HepG2 (cell line): ENCODE measurements around the gene SLC26A3. TPM values are rescaled to one million over a fixed set of nuclear protein-coding genes. Genes with fewer than 3 reads are reported as not detected.

ENCODE experiments used
- ATAC-seq: fragments of 200-7000 bp; cut with Tn5 transposase; 3 replicates; pipeline ENCODE4 v1.9.1; 2020; ENCODE audit warnings: mild to moderate bottlenecking, moderate library complexity
- BruUV-seq: library from RNA; stranded (reverse); fragments of 400-500 nt; replicated peaks from 2 replicates; lab custom pipeline; 2021; lab: Mats Ljungman, UMichigan
- CTCF ChIA-PET: fragments of 300-600 bp; formaldehyde crosslinking; extraction: SDS; loops from one replicate; lab custom pipeline; 2021; ENCODE audit warnings: low total read pairs, inconsistent platforms, low intra/inter-chr PET ratio; lab: Yijun Ruan, JAX
- POLR2A ChIA-PET: fragments of 350-600 bp; sonication (Branson Sonifier 250); formaldehyde crosslinking; loops from one replicate; lab custom pipeline; 2020; ENCODE audit warnings: antibody characterized with exemption, inconsistent platforms; lab: Yijun Ruan, JAX
- DNase-seq: peaks from one replicate; pipeline ENCODE4 v3.0.0-alpha.2; 2015; ENCODE audit warnings: low spot score
- FAIRE-seq: peaks from 3 replicates; lab custom pipeline; 2011; peaks lifted over from hg19 to GRCh38; lab: Jason Lieb, UNC
- H2AFZ ChIP-seq: one replicate; pipeline ENCODE4 v1.6.1; 2011; ENCODE audit warnings: low read length, inconsistent platforms
- H3K27ac ChIP-seq: fragments of 300-600 bp; 3 replicates; pipeline ENCODE4 v1.8.0; 2011; ENCODE audit warnings: mixed run types, mild to moderate bottlenecking, mixed read lengths, low read length, inconsistent platforms; ENCODE audit not compliant: insufficient read depth; ENCODE audit errors: extremely low read length
- H3K27me3 ChIP-seq, 2 experiments: fragments of 200-600 bp in 1 of 2; 2 replicates in 1 of 2; 3 replicates in 1 of 2; pipeline versions ENCODE4 v1.6.0 to v1.8.0; 2011; ENCODE audit warnings: low read length in 2 of 2, mild to moderate bottlenecking in 2 of 2, moderate library complexity in 2 of 2, inconsistent platforms in 1 of 2; ENCODE audit not compliant: insufficient read depth in 2 of 2, control insufficient read depth in 1 of 2
- H3K36me3 ChIP-seq, 2 experiments: fragments of 200-600 bp in 1 of 2; replicated peaks in 1 of 2; 2 replicates in 1 of 2; 3 replicates in 1 of 2; pipeline versions ENCODE4 v1.5.1 to v1.8.0; 2011; ENCODE audit warnings: low read length in 2 of 2, inconsistent platforms in 1 of 2; ENCODE audit not compliant: insufficient read depth in 2 of 2, control insufficient read depth in 1 of 2
- H3K4me1 ChIP-seq: 2 replicates; pipeline ENCODE4 v1.5.1; 2012; ENCODE audit warnings: low read length, inconsistent platforms; ENCODE audit not compliant: insufficient read depth
- H3K4me2 ChIP-seq: 2 replicates; pipeline ENCODE4 v1.6.0; 2011; ENCODE audit warnings: low read depth, low read length, inconsistent platforms
- H3K4me3 ChIP-seq, 3 experiments: fragments of 200-600 bp in 1 of 3; sonication (generic), shearing (Covaris generic) in 1 of 3; replicated peaks in 1 of 3; 2 replicates each; pipeline ENCODE4 v1.5.1; 2011 to 2016; ENCODE audit warnings: low read length in 3 of 3, inconsistent platforms in 2 of 3, low read depth in 2 of 3, mild to moderate bottlenecking in 2 of 3, control low read depth in 1 of 3, mixed read lengths in 1 of 3; ENCODE audit not compliant: insufficient read depth in 1 of 3
- H3K79me2 ChIP-seq: one replicate; pipeline ENCODE4 v1.6.1; 2011; ENCODE audit warnings: low read length, inconsistent platforms; ENCODE audit not compliant: insufficient read depth
- H3K9ac ChIP-seq: 2 replicates; pipeline ENCODE4 v1.6.0; 2011; ENCODE audit warnings: mild to moderate bottlenecking, low read depth, low read length, inconsistent platforms; ENCODE audit not compliant: insufficient read depth
- H3K9me3 ChIP-seq: 2 replicates; pipeline ENCODE4 v1.5.1; 2012; ENCODE audit warnings: mild to moderate bottlenecking, low read length
- H4K20me1 ChIP-seq: 2 replicates; pipeline ENCODE4 v1.6.0; 2011; ENCODE audit warnings: inconsistent platforms, mild to moderate bottlenecking, low read length, moderate library complexity; ENCODE audit not compliant: insufficient read depth
- AGO2 ChIP-seq: fragments of 200-400 bp; formaldehyde crosslinking; optimal IDR thresholded peaks from 2 replicates; pipeline ENCODE3; 2017; ENCODE audit warnings: mild to moderate bottlenecking, low read depth, low read length, moderate library complexity
- AHR ChIP-seq: IDR thresholded peaks from 2 replicates; pipeline ENCODE4 v1.6.1; 2018; ENCODE audit warnings: missing genetic modification reagents, missing compliant biosample characterization
- ARID2 ChIP-seq: sonication (generic); formaldehyde crosslinking; IDR thresholded peaks from 2 replicates; pipeline ENCODE4 v1.8.1; 2022; ENCODE audit warnings: mild to moderate bottlenecking, missing genetic modification reagents, borderline replicate concordance
- JDP2 ChIP-seq: sonication (generic); formaldehyde crosslinking; IDR thresholded peaks from 2 replicates; pipeline ENCODE4 v1.8.1; 2022; ENCODE audit warnings: missing genetic modification reagents, borderline replicate concordance
- KDM6A ChIP-seq: IDR thresholded peaks from 2 replicates; pipeline ENCODE4 v1.6.1; 2016; ENCODE audit warnings: low read depth
- NBN ChIP-seq: fragments of 450-650 bp; conservative IDR thresholded peaks from 2 replicates; pipeline ENCODE4 v1.6.1; 2017
- SALL2 ChIP-seq: sonication (generic); formaldehyde crosslinking; IDR thresholded peaks from 2 replicates; pipeline ENCODE4 v1.8.1; 2023; ENCODE audit warnings: mild to moderate bottlenecking, missing genetic modification reagents, inconsistent platforms
- TGIF2 ChIP-seq: IDR thresholded peaks from 2 replicates; pipeline ENCODE4 v1.6.1; 2016; ENCODE audit warnings: control low read depth, missing compliant biosample characterization
- ZFAT ChIP-seq: sonication (generic); formaldehyde crosslinking; conservative IDR thresholded peaks from 2 replicates; pipeline ENCODE4 v1.8.1; 2023; ENCODE audit warnings: missing genetic modification reagents, inconsistent platforms
- ZFP37 ChIP-seq: sonication (generic); formaldehyde crosslinking; IDR thresholded peaks from 2 replicates; pipeline ENCODE4 v1.4.0; 2020; ENCODE audit warnings: missing genetic modification reagents, borderline replicate concordance
- ZNF138 ChIP-seq: sonication (generic); formaldehyde crosslinking; IDR thresholded peaks from 2 replicates; pipeline ENCODE4 v1.5.0; 2020; ENCODE audit warnings: mild to moderate bottlenecking, low read depth, missing genetic modification reagents
- ZNF143 ChIP-seq: sonication (generic); formaldehyde crosslinking; IDR thresholded peaks from 2 replicates; pipeline ENCODE4 v1.4.0; 2020; ENCODE audit warnings: missing genetic modification reagents
- ZNF224 ChIP-seq: sonication (generic); formaldehyde crosslinking; IDR thresholded peaks from 2 replicates; pipeline ENCODE4 v1.5.0; 2020; ENCODE audit warnings: mild to moderate bottlenecking, missing genetic modification reagents
- ZNF343 ChIP-seq: sonication (generic); formaldehyde crosslinking; IDR thresholded peaks from 2 replicates; pipeline ENCODE4 v1.4.0; 2020; ENCODE audit warnings: mild to moderate bottlenecking, missing genetic modification reagents
- WGBS: methylation state at CpG from one replicate; pipeline ENCODE4 v1.1.6; 2017; ENCODE audit warnings: low lambda C conversion rate; 5-methylcytosine and 5-hydroxymethylcytosine counted together
- in situ Hi-C: cut with HindIII; loops from 2 replicates; pipeline ENCODE4 v1.10.0; 2017; ENCODE audit warnings: low pct_unique_long_range_greater_than_20kb; ENCODE audit not compliant: extremely low pct_ligation_motif_present
- intact Hi-C: fragments of 100-400 bp; cut with micrococcal nuclease; formaldehyde crosslinking; loops from one replicate; pipeline ENCODE4 v1.10.0; 2022; ENCODE audit not compliant: unreplicated experiment
- polyA plus RNA-seq, 8 experiments: library from polyadenylated mRNA; depleted of rRNA in 3 of 8; stranded (reverse) in 7 of 8; unstranded in 1 of 8; fragments of >200 nt; fragmentation: Illumina TruSeq in 4 of 8; extraction: Trizol in 4 of 8; gene quantifications; 2 replicates each; pipeline versions ENCODE4 v1.2.1 to v1.2.3, GENCODE V29; 2011 to 2016; ENCODE audit warnings: low read depth in 4 of 8, missing spikeins in 1 of 8, mixed read lengths in 1 of 8; ENCODE audit not compliant: insufficient read depth in 1 of 8
- total RNA-seq, 5 experiments: library from RNA; depleted of rRNA; stranded (reverse); fragments of >200 nt; fragmentation: Illumina TruSeq; extraction: Trizol; gene quantifications; 2 replicates each; pipeline ENCODE4 v1.2.3, GENCODE V29; 2016; ENCODE audit warnings: low read depth in 1 of 5
- TF ChIP-seq, protein P1 (sequence below): sonication (generic); formaldehyde crosslinking; IDR thresholded peaks from 2 replicates; pipeline ENCODE4 v1.4.0; 2020; ENCODE audit warnings: missing genetic modification reagents
- TF ChIP-seq, protein P2 (sequence below): sonication (generic); formaldehyde crosslinking; IDR thresholded peaks from 2 replicates; pipeline ENCODE4 v1.8.0; 2022; ENCODE audit warnings: low read depth, missing genetic modification reagents
- TF ChIP-seq, protein P3 (sequence below): sonication (generic); formaldehyde crosslinking; IDR thresholded peaks from 2 replicates; pipeline ENCODE4 v1.4.0; 2020; ENCODE audit warnings: mild to moderate bottlenecking, missing genetic modification reagents

Gene SLC26A3
- total and polyA plus RNA-seq, 2 of the 13 experiments (the other 11 are each of a cell fraction or from before 2014, with no cell fraction given) = 0.11 to 0.30 TPM

DNA sequence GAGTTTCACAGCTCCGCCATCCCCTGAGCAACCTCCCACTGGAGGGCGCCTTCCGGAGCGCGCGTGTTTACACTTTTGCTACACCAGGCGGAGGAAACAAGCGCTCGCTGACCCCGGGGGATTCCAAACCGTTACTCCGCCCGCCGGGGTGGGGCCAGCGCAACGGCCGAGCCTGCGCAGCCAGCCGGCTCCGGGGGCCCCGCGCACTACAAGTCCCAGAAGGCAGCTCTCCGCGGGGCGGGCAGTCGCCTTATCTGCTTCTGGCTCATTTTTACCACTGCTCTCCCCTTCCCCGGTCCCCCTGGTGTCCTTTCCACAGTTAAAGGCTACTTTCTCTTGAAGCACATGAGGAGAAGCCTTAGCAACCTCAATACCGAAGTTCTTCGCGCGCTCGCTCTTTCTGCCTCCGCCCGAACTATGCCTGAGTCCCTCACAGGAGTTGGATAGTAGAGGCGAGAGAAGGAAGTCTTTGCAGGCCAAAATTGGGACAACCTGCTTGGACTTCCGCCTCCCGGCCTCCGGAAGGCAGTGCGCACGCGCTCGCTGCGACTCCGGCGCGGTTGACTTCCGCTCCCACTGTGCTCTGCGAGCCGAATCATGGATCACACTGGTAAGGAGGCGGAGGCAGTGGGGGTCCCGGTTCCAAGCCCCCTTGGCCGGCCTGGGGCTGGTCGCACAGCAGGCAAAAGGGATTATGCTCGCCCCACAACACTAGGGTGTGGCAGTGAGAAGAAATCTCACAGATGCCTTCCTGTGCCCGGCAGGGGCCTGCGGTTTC lies 59.3 kb downstream of the SLC26A3 start, which contains the start of gene CBLL1 (continued):
- no peak for TF ChIP-seq ZNF138
- TF ChIP-seq JDP2 (CRISPR knock-in tag) = no peak
- TF ChIP-seq AHR = 0 out of 2 replicates have a peak, but pooled peaks have one; percentile 18
- TF ChIP-seq AGO2 = peak; percentile 58

DNA sequence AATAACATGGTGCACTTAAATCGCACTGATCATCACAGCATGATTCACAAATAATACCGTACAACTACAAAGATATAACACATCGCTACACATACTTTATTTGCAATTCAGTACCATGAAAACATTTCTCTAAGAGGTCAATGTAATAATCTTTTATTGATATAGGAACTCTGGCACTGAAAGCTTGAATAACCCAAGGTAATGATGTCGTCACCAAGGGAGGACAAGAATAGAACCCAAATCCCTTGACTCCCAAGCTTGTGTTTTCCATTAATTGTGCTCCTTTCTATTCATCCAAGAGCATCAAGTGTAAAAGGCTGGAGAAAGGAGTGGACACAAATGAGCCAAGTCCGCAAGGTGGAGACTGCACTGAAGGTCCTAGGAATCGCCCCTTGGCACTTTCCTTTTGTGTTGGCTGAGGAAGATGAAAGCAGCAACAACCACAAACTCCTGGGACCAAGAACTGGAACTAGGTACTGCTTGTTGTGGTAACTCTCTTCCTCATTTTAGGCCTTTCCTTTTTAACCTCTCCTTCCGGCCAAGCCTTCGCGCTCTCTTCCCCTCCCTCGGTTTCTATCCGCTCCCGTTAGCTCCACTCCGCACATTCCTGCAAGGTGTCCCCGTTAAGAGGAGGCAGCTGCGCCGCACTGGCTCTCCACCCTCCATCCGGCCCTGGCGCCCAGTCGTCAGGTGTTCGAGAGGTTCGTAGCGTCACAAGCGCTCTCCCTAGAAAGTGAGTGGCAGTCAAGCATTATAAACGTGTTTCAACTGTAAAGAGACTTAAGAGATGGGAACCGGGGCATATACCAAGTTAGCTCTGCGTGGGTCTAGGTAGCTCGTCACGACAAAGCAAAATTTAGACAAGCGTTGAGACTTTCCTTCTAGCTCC lies 60.1 kb downstream of the SLC26A3 start:
- CTCF ChIA-PET = interaction anchor here (1.7 to 2.4 kb wide), 2 partner anchors 132 to 137 kb away, joined by 20 to 30 read pairs; no protein-coding TSS in a partner anchor
- peak overlapping the region; percentile 78 for H2AFZ ChIP-seq
- ATAC-seq (peak; percentile 68), FAIRE-seq (peak; percentile 15), DNase-seq (no peak)
- 12% methylated on average over 29 of the region's 29 CpGs for WGBS
- peak overlapping the region; percentile 92 for H3K9ac ChIP-seq
- peak overlapping the region; percentile 86 to 92 (median 87) for H3K4me3 ChIP-seq
- intact Hi-C loops = loop anchor here (1.0 to 10.0 kb wide), 5 partner anchors 36 to 402 kb away; no protein-coding TSS in a partner anchor
- H3K36me3 ChIP-seq = no peaks in the 10 kb centered on the region
- BruUV-seq = no TSS peak
- H3K79me2 ChIP-seq = peaks cover 40% of the 10 kb centered on the region
- H3K27ac ChIP-seq = peak overlapping the region; percentile 98
- peaks cover 17% of the 10 kb centered on the region for H4K20me1 ChIP-seq
- in situ Hi-C loops = loop anchor here (5.0 to 25.0 kb wide), 2 partner anchors 129 to 369 kb away; no protein-coding TSS in a partner anchor
- no peaks in the 10 kb centered on the region for H3K9me3 ChIP-seq
- peak overlapping the region; percentile 94 for H3K4me2 ChIP-seq
- peaks cover 37% of the 10 kb centered on the region for H3K4me1 ChIP-seq
- H3K27me3 ChIP-seq = no peaks in the 10 kb centered on the region; a peak in 1 of 5 replicates
- POLR2A ChIA-PET = interaction anchor here (0.8 to 3.0 kb wide), 21 partner anchors 13 to 574 kb away, joined by 3 to 30 read pairs (median 4); partner anchors contain the start of genes BCAP29, COG5, DLD and DUS4L
- TF ChIP-seq ZNF143 (CRISPR knock-in tag) = no peak
- TF ChIP-seq, protein P1, sequence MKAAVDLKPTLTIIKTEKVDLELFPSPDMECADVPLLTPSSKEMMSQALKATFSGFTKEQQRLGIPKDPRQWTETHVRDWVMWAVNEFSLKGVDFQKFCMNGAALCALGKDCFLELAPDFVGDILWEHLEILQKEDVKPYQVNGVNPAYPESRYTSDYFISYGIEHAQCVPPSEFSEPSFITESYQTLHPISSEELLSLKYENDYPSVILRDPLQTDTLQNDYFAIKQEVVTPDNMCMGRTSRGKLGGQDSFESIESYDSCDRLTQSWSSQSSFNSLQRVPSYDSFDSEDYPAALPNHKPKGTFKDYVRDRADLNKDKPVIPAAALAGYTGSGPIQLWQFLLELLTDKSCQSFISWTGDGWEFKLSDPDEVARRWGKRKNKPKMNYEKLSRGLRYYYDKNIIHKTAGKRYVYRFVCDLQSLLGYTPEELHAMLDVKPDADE = no peak
- TF ChIP-seq ARID2 (CRISPR knock-in tag) = peak; percentile 95; the same call in 1 of the 2 replicates
- 0 out of 2 replicates have a peak, but pooled peaks have one; percentile 41 for TF ChIP-seq ZNF343 (CRISPR knock-in tag)
- TF ChIP-seq, protein P2, sequence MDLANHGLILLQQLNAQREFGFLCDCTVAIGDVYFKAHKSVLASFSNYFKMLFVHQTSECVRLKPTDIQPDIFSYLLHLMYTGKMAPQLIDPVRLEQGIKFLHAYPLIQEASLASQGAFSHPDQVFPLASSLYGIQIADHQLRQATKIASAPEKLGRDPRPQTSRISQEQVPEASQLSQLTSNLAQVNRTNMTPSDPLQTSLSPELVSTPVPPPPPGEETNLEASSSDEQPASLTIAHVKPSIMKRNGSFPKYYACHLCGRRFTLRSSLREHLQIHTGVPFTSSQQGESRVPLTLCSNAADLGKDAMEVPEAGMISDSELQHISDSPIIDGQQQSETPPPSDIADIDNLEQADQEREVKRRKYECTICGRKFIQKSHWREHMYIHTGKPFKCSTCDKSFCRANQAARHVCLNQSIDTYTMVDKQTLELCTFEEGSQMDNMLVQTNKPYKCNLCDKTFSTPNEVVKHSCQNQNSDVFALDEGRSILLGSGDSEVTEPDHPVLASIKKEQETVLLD (CRISPR knock-in tag) = 0 out of 2 replicates have a peak, but pooled peaks have one; percentile 9
- no peak for TF ChIP-seq NBN
- TF ChIP-seq, protein P3, sequence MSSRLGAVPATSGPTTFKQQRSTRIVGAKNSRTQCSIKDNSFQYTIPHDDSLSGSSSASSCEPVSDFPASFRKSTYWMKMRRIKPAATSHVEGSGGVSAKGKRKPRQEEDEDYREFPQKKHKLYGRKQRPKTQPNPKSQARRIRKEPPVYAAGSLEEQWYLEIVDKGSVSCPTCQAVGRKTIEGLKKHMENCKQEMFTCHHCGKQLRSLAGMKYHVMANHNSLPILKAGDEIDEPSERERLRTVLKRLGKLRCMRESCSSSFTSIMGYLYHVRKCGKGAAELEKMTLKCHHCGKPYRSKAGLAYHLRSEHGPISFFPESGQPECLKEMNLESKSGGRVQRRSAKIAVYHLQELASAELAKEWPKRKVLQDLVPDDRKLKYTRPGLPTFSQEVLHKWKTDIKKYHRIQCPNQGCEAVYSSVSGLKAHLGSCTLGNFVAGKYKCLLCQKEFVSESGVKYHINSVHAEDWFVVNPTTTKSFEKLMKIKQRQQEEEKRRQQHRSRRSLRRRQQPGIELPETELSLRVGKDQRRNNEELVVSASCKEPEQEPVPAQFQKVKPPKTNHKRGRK (CRISPR knock-in tag) = peak; percentile 18; the same call in 1 of the 2 replicates
- no peak for TF ChIP-seq ZNF224
- no peak for TF ChIP-seq ZFAT
- peak; percentile 31; the same call in 1 of the 2 replicates for TF ChIP-seq TGIF2 (CRISPR knock-in tag)
- no peak for TF ChIP-seq SALL2
- TF ChIP-seq KDM6A (CRISPR knock-in tag) = 0 out of 2 replicates have a peak, but pooled peaks have one; percentile 43
- peak; percentile 59; the same call in 1 of the 2 replicates for TF ChIP-seq ZFP37 (CRISPR knock-in tag)
